ENCODE results near the gene KRTAP6-3. TPM values are rescaled to one million over a fixed set of nuclear protein-coding genes. Genes with fewer than 3 reads are reported as not detected.

KRTAP6-3 gene
- total RNA-seq, 2 experiments from 2014 or later = not detected

DNA sequence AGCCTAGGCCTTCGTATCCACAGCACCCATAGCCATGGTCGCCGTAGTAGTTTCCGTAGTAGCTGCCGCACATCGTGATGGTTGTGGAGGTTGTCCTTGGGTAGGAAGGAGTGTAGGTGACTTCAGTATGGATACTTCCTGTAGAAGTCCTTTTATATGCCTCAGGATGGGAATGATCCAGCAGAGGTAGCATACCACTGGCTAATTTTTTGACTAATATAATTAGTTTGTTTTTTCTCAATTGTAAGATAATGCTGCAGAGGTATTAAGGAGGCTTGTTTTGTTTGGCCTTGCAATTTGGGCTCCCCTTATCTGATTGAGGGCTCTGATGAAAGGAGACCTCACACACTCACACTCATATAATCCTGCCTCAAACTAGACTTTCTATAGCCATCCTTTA, 6.6 kb downstream of the KRTAP6-3 start, which contains the start of gene KRTAP6-2:
Gene KRTAP6-2, minus strand, starts transcription at position 101 of the 400 bp plus-strand sequence. Its CDS starts 28 bp downstream, at position 73.
- Mint-ChIP-seq H3K4me3 (no peak within 1 kb of the TSS), H3K9me3 (peaks cover 3% of the 10 kb centered on the region), H3K27ac (no peak within 1 kb of the TSS), H3K27me3 (ENCODE audit: low read depth) (peaks cover 3% of the 10 kb centered on the region), H3K4me1 (ENCODE audit: low read depth) (no peaks in the 10 kb centered on the region), H3K36me3 (ENCODE audit: low read depth) (no peaks in the 10 kb centered on the region)
- CTCF ChIA-PET = no interaction called here
- DNase-seq = no peak
- intact Hi-C loops (cut with micrococcal nuclease) = no loop called here

DNA sequence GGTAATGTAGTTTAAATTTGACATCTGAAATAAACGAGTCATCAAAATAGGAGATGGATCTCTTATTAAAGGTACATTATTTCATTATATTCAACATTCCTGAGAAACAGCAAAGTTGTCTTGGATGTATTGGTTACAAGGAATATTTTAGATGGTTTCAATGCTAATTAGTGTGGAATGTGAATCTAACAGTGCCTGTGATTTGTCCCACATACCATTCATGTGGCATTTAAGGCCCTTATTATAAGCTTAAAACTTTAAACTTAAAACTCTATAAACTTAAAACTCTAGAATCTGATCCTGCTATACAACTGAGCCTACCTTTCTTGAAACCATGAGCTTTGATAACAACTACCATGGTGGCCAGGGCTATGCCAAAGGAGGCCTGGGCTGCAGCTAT, 8.5 kb downstream of the KRTAP6-3 start, which contains the start of gene KRTAP22-1:
Gene KRTAP22-1, plus strand, starts transcription at position 301 of the 400 bp plus-strand sequence.
- no peaks in the 10 kb centered on the region for H3K36me3 Mint-ChIP-seq (ENCODE audit: low read depth)
- H3K4me1 Mint-ChIP-seq (ENCODE audit: low read depth) = no peaks in the 10 kb centered on the region
- intact Hi-C loops (cut with micrococcal nuclease) = no loop called here
- H3K27me3 Mint-ChIP-seq (ENCODE audit: low read depth) = peaks cover 3% of the 10 kb centered on the region
- no peak for DNase-seq
- CTCF ChIA-PET = no interaction called here
- H3K9me3 Mint-ChIP-seq = peaks cover 3% of the 10 kb centered on the region
- no peak within 1 kb of the TSS for H3K27ac Mint-ChIP-seq
- H3K4me3 Mint-ChIP-seq = no peak within 1 kb of the TSS

DNA sequence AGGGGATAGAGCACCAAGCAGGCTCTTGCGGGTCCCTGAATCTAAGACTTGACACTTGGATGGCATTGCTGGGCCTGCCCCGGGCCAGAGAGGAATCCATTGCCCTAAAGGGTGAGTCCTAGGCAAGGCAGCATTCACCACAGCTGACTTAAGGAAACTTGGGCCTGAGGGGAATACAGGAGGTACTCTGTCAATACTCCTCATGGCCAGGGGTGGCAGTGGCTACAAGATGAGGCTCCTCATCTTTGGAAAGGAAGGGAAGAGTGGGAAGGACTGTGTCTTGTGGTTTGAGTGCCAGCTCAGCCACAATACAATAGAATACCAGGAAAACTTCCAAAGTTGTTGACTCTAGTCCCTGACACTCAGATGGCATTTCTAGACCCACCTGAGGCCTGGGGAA, 13.7 kb downstream of the KRTAP6-3 start:
- Mint-ChIP-seq H3K4me1 (ENCODE audit: low read depth) (no peaks in the 10 kb centered on the region), H3K27me3 (ENCODE audit: low read depth) (peaks cover 3% of the 10 kb centered on the region), H3K27ac (no peak overlapping the region), H3K4me3 (no peak overlapping the region), H3K36me3 (ENCODE audit: low read depth) (no peaks in the 10 kb centered on the region), H3K9me3 (peaks cover 6% of the 10 kb centered on the region)
- intact Hi-C loops (cut with micrococcal nuclease) = no loop called here
- DNase-seq = no peak
- CTCF ChIA-PET = no interaction called here

DNA sequence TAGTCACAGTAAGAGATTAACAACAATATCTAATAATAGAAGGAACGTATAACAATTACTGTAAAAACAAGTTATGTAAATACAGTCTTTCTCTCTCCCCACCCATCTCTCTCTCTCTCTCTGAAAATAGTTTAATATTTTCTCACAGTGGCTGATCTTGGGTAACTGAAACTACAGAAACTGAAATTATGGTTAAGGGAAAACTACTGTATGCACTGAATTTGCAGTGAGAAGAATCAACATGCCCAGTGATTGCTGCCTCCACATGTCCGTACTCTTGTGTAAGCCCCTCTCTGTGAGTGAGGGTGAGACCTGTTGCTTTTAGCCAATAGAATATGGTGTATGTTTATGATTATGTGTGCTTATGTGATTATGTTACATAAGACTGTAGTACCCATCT, 19.9 kb downstream of the KRTAP6-3 start:
- CTCF ChIA-PET = no interaction called here
- Mint-ChIP-seq H3K4me1 (ENCODE audit: low read depth) (no peaks in the 10 kb centered on the region), H3K27ac (no peak overlapping the region), H3K9me3 (peaks cover 4% of the 10 kb centered on the region), H3K27me3 (ENCODE audit: low read depth) (no peaks in the 10 kb centered on the region), H3K36me3 (ENCODE audit: low read depth) (no peaks in the 10 kb centered on the region), H3K4me3 (no peak overlapping the region)
- DNase-seq = no peak
- intact Hi-C loops (cut with micrococcal nuclease) = no loop called here

DNA sequence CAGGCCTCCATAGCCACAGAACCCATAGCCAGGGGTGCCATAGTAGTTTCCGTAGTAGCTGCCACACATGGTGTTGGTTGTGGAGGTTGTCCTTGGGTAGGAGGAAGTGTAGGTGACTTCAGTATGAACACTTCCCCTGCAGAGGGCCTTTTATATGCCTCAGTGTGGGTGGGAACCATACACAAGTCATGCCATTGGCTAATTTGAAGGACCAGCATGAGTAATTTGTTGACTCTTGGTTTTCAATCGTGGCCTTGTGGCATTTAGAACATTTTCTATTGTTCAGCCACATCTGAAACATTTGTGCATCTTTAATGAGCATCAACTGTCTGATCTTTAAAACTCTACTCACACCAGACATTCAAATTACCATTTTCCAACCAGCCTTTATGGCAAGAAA, 21.6 kb downstream of the KRTAP6-3 start, which contains the start of gene KRTAP6-1:
Gene KRTAP6-1, minus strand, starts transcription at position 95 of the 400 bp plus-strand sequence. Its CDS starts 26 bp downstream, at position 69.
- intact Hi-C loops (cut with micrococcal nuclease) = no loop called here
- Mint-ChIP-seq H3K4me3 (no peak within 1 kb of the TSS), H3K4me1 (ENCODE audit: low read depth) (no peaks in the 10 kb centered on the region), H3K36me3 (ENCODE audit: low read depth) (no peaks in the 10 kb centered on the region), H3K27me3 (ENCODE audit: low read depth) (no peaks in the 10 kb centered on the region), H3K9me3 (peaks cover 4% of the 10 kb centered on the region), H3K27ac (no peak within 1 kb of the TSS)
- DNase-seq = no peak
- CTCF ChIA-PET = no interaction called here

DNA sequence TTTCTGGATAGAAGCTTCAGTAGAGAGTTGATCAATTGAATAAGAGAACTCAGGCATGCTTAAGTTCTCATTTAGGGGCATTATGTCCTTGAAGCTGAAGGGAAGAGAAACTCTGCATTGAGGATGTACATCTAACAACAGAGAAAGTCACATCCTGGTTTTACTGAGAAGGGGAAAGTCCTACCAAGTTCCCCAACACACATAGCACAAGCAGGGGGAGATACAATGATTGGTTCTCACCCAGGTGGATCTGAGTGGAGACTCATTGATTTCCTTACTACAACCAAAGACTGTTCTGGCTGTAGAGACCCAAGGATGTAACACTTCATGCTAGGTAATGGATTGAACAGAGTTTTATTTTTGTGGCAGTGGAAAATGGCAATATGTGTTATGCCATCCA, 23.0 kb downstream of the KRTAP6-3 start:
- Mint-ChIP-seq H3K9me3 (peaks cover 4% of the 10 kb centered on the region), H3K27ac (no peak overlapping the region), H3K4me3 (no peak overlapping the region), H3K4me1 (ENCODE audit: low read depth) (no peaks in the 10 kb centered on the region), H3K36me3 (ENCODE audit: low read depth) (no peaks in the 10 kb centered on the region), H3K27me3 (ENCODE audit: low read depth) (no peaks in the 10 kb centered on the region)
- CTCF ChIA-PET = no interaction called here
- intact Hi-C loops (cut with micrococcal nuclease) = no loop called here
- no peak for DNase-seq

DNA sequence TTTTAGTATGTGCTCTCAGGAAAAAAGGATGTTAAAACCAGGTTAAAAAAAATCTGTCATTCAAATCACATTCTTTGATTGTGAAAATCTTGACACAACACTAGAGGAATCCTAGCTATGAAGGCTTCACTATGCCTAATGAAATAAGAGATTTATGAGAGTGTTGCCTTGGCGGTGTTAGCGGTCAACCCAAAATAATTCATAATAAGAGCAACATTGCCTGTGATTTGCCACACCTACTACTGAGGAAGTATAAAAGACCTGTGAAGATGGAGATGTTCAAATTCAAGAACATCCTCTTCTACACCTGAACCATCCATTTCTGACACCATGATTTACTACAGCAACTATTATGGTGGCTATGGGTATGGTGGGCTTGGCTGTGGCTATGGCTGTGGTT, 23.9 kb downstream of the KRTAP6-3 start, which contains the start of gene KRTAP20-1:
Gene KRTAP20-1, plus strand, starts transcription at position 301 of the 400 bp plus-strand sequence. Its CDS starts 30 bp downstream, at position 331.
- no peak within 1 kb of the TSS for H3K27ac Mint-ChIP-seq
- H3K36me3 Mint-ChIP-seq (ENCODE audit: low read depth) = no peaks in the 10 kb centered on the region
- H3K4me3 Mint-ChIP-seq = no peak within 1 kb of the TSS
- CTCF ChIA-PET = no interaction called here
- no peaks in the 10 kb centered on the region for H3K4me1 Mint-ChIP-seq (ENCODE audit: low read depth)
- no peaks in the 10 kb centered on the region for H3K9me3 Mint-ChIP-seq
- no peak for DNase-seq
- H3K27me3 Mint-ChIP-seq (ENCODE audit: low read depth) = no peaks in the 10 kb centered on the region
- intact Hi-C loops (cut with micrococcal nuclease) = no loop called here

DNA sequence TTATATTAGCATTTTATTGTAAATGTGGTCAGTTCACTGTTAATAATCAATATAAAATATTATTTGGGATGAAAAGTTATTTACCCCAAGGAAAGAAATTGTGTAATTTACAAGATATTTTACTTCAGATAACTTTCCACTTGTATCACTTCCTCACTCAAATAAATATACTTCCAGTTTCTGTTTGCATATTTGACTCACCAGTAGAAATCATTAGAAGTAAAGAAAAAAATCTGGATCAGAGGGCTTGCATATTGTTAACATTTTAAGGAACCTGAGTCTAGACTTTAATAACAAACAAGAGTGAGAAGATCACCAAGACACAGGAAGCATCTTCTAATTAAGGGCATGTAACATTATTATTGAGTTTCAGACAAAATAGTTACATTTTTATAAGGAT, 27.8 kb downstream of the KRTAP6-3 start:
- H3K36me3 Mint-ChIP-seq (ENCODE audit: low read depth) = no peaks in the 10 kb centered on the region
- no peak overlapping the region for H3K4me3 Mint-ChIP-seq
- no peak for DNase-seq
- intact Hi-C loops (cut with micrococcal nuclease) = no loop called here
- H3K4me1 Mint-ChIP-seq (ENCODE audit: low read depth) = no peaks in the 10 kb centered on the region
- CTCF ChIA-PET = no interaction called here
- H3K27ac Mint-ChIP-seq = no peak overlapping the region
- no peaks in the 10 kb centered on the region for H3K9me3 Mint-ChIP-seq
- no peaks in the 10 kb centered on the region for H3K27me3 Mint-ChIP-seq (ENCODE audit: low read depth)

DNA sequence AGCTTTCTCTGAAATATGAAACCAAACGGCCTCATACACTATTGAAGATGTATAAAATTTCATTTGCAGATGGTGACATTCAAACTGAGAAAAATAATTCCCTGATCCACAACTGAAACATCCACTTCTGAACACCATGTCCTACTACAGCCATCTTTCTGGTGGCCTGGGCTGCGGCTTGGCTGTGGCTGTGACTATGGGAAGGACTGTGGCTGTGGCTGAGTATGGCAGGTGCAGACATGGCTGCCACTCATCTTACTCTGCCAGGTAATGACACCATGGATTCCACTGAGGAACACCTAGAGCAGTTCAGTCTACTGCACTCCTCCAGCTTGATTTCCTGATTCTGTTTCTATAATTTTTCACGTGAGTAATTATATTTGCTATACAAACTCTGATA, 28.3 kb downstream of the KRTAP6-3 start, which contains the start of gene KRTAP20-4:
Gene KRTAP20-4, plus strand, starts transcription at position 106 of the 400 bp plus-strand sequence.
- no peak within 1 kb of the TSS for H3K27ac Mint-ChIP-seq
- no peak within 1 kb of the TSS for H3K4me3 Mint-ChIP-seq
- CTCF ChIA-PET = no interaction called here
- H3K4me1 Mint-ChIP-seq (ENCODE audit: low read depth) = no peaks in the 10 kb centered on the region
- DNase-seq = no peak
- intact Hi-C loops (cut with micrococcal nuclease) = no loop called here
- H3K36me3 Mint-ChIP-seq (ENCODE audit: low read depth) = no peaks in the 10 kb centered on the region
- no peaks in the 10 kb centered on the region for H3K27me3 Mint-ChIP-seq (ENCODE audit: low read depth)
- no peaks in the 10 kb centered on the region for H3K9me3 Mint-ChIP-seq

DNA sequence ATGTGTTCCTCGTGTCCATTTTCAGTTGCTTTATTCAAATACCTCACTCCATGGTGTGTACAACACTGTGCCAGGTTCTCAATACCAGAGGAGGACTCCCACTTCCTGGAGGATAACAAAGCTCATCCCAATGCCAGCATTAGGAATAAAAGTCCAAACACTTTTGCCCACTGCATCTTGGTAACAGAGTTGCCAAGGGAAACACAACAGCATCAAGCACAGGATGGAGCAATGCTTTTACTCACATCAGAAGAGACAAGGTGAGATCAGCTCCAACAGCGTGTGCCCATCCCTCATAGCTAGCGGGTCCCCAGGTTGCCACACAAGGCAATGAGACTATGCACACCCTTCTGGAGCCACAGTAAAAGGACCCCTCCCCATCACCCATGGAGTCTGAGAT, 31.1 kb downstream of the KRTAP6-3 start:
- DNase-seq = no peak
- Mint-ChIP-seq H3K27me3 (ENCODE audit: low read depth) (no peaks in the 10 kb centered on the region), H3K4me3 (no peak overlapping the region), H3K36me3 (ENCODE audit: low read depth) (no peaks in the 10 kb centered on the region), H3K9me3 (no peaks in the 10 kb centered on the region), H3K27ac (no peak overlapping the region), H3K4me1 (ENCODE audit: low read depth) (no peaks in the 10 kb centered on the region)
- intact Hi-C loops (cut with micrococcal nuclease) = no loop called here
- CTCF ChIA-PET = no interaction called here

DNA sequence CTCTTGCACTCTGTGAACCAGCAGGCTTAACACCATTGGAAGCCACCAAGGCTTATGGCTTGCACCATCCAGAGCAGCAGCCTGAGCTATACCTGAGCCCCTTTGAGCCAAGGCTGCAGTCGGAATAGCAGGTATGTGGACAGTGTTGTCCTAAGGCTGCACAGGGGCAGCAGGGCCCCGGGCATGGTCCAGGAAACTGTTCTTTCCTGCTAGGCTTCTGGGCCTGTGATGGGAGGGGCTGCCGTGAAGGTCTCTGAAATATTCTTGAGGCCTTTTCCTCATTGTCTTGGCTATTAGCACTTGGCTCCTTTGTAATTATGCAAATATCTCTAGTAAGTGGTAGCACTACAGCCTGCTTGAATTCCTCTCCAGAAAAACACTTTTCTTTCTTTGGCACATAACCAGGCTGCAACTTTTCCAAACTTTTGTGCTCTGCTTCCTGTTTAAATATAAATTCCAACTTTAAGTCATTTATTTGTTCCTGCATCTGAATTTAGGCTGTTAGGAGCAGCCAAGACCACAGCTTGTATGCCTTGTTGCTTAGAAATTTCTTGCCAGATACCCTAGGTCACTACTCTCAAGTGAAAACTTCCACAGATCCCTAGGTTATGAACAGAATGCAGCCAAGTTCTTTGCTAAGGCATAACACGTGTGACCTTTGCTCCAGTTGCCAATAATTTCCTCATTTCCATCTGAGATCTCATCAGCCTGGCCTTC, 33.4 kb downstream of the KRTAP6-3 start:
- Mint-ChIP-seq H3K27ac (no peak overlapping the region), H3K27me3 (ENCODE audit: low read depth) (no peaks in the 10 kb centered on the region), H3K36me3 (ENCODE audit: low read depth) (no peaks in the 10 kb centered on the region), H3K4me3 (no peak overlapping the region), H3K4me1 (ENCODE audit: low read depth) (no peaks in the 10 kb centered on the region), H3K9me3 (no peaks in the 10 kb centered on the region)
- intact Hi-C loops (cut with micrococcal nuclease) = no loop called here
- CTCF ChIA-PET = interaction anchor here (0.6 kb wide), 1 partner anchor 458 kb away, joined by 5 read pairs; no protein-coding TSS in a partner anchor
- DNase-seq = no peak

DNA sequence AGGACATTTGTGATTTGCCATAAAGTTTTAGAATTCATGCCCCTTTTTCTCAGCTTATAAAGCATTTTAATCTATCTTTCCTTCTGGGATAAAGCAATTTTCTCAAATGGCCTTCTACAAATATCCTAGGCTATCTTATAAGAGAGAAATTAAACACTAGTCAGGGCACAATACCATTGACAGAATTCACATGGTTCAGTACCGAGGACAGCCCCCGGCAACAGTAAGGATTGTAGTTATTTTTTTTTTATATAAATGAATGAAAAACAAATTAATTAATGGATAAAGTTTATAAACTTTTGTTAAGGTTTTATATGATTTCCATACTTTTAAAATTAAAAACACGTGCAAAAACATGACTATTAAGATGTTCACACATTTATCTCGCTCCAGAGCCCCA, 35.9 kb downstream of the KRTAP6-3 start:
- Mint-ChIP-seq H3K27me3 (ENCODE audit: low read depth) (no peaks in the 10 kb centered on the region), H3K4me1 (ENCODE audit: low read depth) (no peaks in the 10 kb centered on the region), H3K36me3 (ENCODE audit: low read depth) (no peaks in the 10 kb centered on the region), H3K27ac (no peak overlapping the region), H3K9me3 (no peaks in the 10 kb centered on the region), H3K4me3 (no peak overlapping the region)
- CTCF ChIA-PET = no interaction called here
- DNase-seq = no peak
- intact Hi-C loops (cut with micrococcal nuclease) = no loop called here

DNA sequence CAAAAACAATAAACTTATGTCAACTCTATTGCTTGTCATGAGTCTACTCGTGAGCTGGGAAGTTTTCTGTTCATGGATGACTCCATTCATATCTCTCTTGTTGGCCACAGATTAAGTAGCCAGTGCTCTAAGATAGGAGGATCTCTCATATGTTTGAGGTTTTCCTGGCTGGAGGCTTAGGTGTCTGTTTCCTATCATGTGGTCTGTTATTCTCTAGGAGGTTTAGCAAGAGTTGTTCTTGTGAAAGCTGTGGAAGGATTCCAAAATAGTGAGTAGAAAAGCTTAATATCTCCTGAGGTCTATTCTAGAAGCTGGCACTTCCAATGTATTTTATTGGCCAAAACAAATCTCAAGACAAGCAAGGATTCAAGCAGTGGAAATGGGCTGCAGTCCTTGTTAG, 37.0 kb downstream of the KRTAP6-3 start:
- Mint-ChIP-seq H3K27ac (no peak overlapping the region), H3K9me3 (no peaks in the 10 kb centered on the region), H3K4me1 (ENCODE audit: low read depth) (no peaks in the 10 kb centered on the region), H3K4me3 (no peak overlapping the region), H3K27me3 (ENCODE audit: low read depth) (no peaks in the 10 kb centered on the region), H3K36me3 (ENCODE audit: low read depth) (no peaks in the 10 kb centered on the region)
- CTCF ChIA-PET = no interaction called here
- intact Hi-C loops (cut with micrococcal nuclease) = no loop called here
- DNase-seq = no peak
